ENCODE data around the gene EPG5.
A peak's percentile ranks its signal among the peaks of the same experiment; 100 is the strongest.

EPG5 gene

DNA sequence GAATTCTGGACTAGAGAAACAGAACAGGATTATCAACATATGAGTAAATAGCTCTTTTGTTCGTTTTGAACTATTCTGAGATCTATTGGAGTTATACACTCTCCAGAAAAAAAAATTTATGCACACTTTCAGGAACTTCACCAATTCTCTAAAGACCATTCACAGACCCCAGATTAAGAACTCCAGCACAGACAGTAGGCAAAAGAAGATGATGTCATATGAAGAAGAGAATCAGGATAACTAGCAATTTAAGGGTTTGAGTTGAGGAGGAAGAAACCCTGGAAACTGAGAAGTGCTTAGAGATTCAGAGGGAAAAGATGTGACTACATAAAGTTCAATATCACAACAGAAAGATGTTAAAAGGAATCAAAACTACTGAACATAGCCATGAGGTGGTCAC lies 71.8 kb downstream of the EPG5 start:
- H3K4me3 ChIP-seq (replicated peaks; ENCODE audit: insufficient read depth, low read length): no peak overlapping the region
- DNase-seq (ENCODE audit: low read depth in 1 of 2, low spot score in 1 of 2): no peak
- no peak overlapping the region for H3K27ac ChIP-seq (replicated peaks)
- no peaks in the 10 kb centered on the region for H3K27me3 ChIP-seq (ENCODE audit: insufficient read depth, poor library complexity, severe bottlenecking)
- TF ChIP-seq SPI1 (IDR thresholded peaks at IDR 0.05; ENCODE audit: borderline replicate concordance, low read depth) (no peak), POLR2AphosphoS5 (IDR thresholded peaks at IDR 0.05; ENCODE audit: low read depth) (no peak), REST (IDR thresholded peaks at IDR 0.05; ENCODE audit: insufficient replicate concordance, low read depth) (no peak), CTCF (IDR thresholded peaks at IDR 0.05; ENCODE audit: insufficient read depth, low read length) (no peak), GABPA (IDR thresholded peaks at IDR 0.05; ENCODE audit: low read depth) (no peak)

DNA sequence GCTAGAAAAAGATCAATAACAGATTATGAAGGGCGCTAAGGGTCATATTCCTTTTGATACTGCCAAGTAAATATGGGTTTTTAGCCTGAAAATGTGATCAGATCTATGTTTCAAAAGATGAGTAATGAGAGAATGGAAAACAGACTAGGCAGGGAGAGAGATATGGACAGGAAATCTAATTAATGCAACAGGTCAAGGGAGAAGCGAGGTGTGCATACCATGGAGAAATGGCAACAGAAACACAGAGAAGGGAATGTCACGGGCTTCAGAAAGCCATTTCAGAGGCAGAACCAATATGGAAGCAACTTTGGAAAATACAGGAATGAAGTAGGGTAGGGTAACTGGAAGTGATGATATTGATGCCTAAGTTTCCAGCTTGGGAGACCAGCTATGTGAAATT lies 72.3 kb downstream of the EPG5 start:
- TF ChIP-seq SPI1 (IDR thresholded peaks at IDR 0.05; ENCODE audit: borderline replicate concordance, low read depth) (no peak), POLR2AphosphoS5 (IDR thresholded peaks at IDR 0.05; ENCODE audit: low read depth) (no peak), CTCF (IDR thresholded peaks at IDR 0.05; ENCODE audit: insufficient read depth, low read length) (no peak), REST (IDR thresholded peaks at IDR 0.05; ENCODE audit: insufficient replicate concordance, low read depth) (no peak), GABPA (IDR thresholded peaks at IDR 0.05; ENCODE audit: low read depth) (no peak)
- H3K27me3 ChIP-seq (ENCODE audit: insufficient read depth, poor library complexity, severe bottlenecking): no peaks in the 10 kb centered on the region

DNA sequence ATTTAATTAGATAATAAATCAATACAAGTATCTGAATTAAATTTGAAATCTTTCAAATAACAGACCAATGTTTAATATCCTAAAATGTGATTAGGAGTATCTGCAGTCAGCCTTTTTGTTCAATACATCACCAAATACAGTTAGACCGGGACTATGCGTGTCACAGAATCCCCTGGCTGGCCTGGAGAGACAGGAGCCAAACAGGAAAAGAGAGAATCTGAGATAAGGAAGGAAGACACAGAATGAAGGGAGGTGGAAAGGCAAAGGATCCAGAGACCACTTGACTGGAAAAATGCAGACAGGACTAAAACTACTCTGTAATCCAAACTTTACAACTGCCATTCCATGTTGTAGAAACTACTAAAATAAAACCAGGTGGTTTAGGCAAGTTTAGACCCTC lies 75.3 kb downstream of the EPG5 start:
- DNase-seq (ENCODE audit: low read depth in 1 of 2, low spot score in 1 of 2): no peak
- Histone ChIP-seq H3K27ac (replicated peaks) (peak overlapping the region; percentile 87; the same call in 1 of the 2 replicates), H3K4me3 (replicated peaks; ENCODE audit: insufficient read depth, low read length) (no peak overlapping the region), H3K27me3 (ENCODE audit: insufficient read depth, poor library complexity, severe bottlenecking) (no peaks in the 10 kb centered on the region)
- TF ChIP-seq POLR2AphosphoS5 (IDR thresholded peaks at IDR 0.05; ENCODE audit: low read depth) (no peak), GABPA (IDR thresholded peaks at IDR 0.05; ENCODE audit: low read depth) (no peak), SPI1 (IDR thresholded peaks at IDR 0.05; ENCODE audit: borderline replicate concordance, low read depth) (no peak), REST (IDR thresholded peaks at IDR 0.05; ENCODE audit: insufficient replicate concordance, low read depth) (no peak), CTCF (IDR thresholded peaks at IDR 0.05; ENCODE audit: insufficient read depth, low read length) (no peak)

More for the DNA sequence above, 72.3 kb downstream of the EPG5 start:
- Histone ChIP-seq H3K4me3 (replicated peaks; ENCODE audit: insufficient read depth, low read length) (no peak overlapping the region), H3K27ac (replicated peaks) (no peak overlapping the region)
- DNase-seq (ENCODE audit: low read depth in 1 of 2, low spot score in 1 of 2): no peak
